Measurements from ENCODE around the gene SLC25A25. TPM values are rescaled to one million over a fixed set of nuclear protein-coding genes. Genes with fewer than 3 reads are reported as not detected.

SLC25A25 gene
- total and polyA plus RNA-seq, 2 donors (not counting 3 experiments of a cell fraction or from before 2014, with no cell fraction given) = 18.1 to 20.2 TPM

DNA sequence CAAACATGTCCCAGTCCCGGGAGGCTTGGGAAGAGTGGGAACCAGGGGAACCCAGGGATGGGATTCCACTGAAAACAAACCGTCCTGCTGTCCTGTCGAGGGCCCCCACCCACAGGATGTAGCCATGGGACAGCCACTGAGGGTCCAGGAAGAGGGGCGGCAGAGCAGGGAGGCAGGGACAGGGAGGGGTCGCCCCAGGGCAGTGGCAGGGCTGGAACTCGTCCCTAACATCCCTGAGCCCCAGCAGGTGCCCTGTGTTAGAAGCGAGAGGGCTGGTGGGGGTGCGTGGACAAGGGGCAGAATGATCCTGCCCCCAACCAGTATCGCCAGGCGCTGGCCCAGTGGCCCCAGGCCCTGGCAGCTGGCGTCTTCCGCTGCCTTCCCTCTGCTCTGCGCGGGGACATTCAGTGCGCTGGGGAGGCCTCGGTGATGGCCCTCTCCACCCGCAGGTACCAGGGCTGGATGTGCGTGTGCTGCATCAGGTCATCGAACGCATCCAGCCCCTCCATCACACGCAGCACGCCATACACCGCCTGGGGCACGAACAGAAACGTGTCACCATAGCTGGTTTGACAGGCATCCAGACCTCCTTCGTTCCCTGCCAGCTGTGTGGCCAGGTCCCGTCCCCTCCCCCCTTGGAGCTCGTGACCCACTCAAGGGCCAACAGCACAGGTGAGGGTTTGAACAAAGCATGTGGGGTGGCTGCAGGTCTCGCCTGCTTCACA is 52.9 kb downstream of the SLC25A25 start:
- no peaks in the 10 kb centered on the region for H3K9me3 ChIP-seq (replicated peaks; ENCODE audit: control insufficient read depth, insufficient read depth, low read length)
- no peak for DNase-seq (ENCODE audit: low read depth, low spot score)
- intact Hi-C loops (cut with micrococcal nuclease) = no loop called here
- ChIA-PET POLR2A (no interaction called here), CTCF (interaction anchor here (1.3 kb wide), 1 partner anchor 177 kb away, joined by 3 read pairs; no protein-coding TSS in a partner anchor)
- no peak overlapping the region for H3K9ac ChIP-seq (replicated peaks; ENCODE audit: extremely low read depth, insufficient read depth, low read length)
- dilution Hi-C loops (cut with MboI; ENCODE audit: extremely low pct_ligation_motif_present, low sequenced_read_pairs) = no loop called here
- no peak overlapping the region for H2AFZ ChIP-seq (ENCODE audit: low read depth, low read length)
- H3K79me2 ChIP-seq (ENCODE audit: control insufficient read depth, insufficient read depth, low read length) = peaks cover 2% of the 10 kb centered on the region
- no TSS peak for BruUV-seq (replicated peaks)
- H3K27ac ChIP-seq (ENCODE audit: insufficient read depth, low read depth, low read length) = no peak overlapping the region
- no peaks in the 10 kb centered on the region for H4K20me1 ChIP-seq (replicated peaks; ENCODE audit: control insufficient read depth, extremely low read depth, insufficient read depth, low read length)
- H3K36me3 ChIP-seq (ENCODE audit: control insufficient read depth in 2 of 2, extremely low read depth in 1 of 2, insufficient read depth in 2 of 2, low read length in 2 of 2) = peaks cover 0 to 16% of the 10 kb centered on the region in 2 experiments
- H3K4me2 ChIP-seq (ENCODE audit: insufficient read depth, low read length) = no peak overlapping the region
- TF ChIP-seq POLR2AphosphoS5 (IDR thresholded peaks at IDR 0.05; ENCODE audit: insufficient read depth, low read depth, low read length) (no peak), JUN (IDR thresholded peaks at IDR 0.05; ENCODE audit: borderline replicate concordance, insufficient read depth, insufficient read length, low read depth) (no peak), EZH2 (IDR thresholded peaks at IDR 0.05; ENCODE audit: borderline replicate concordance, low read depth, low read length, severe bottlenecking) (no peak), FOS (IDR thresholded peaks at IDR 0.05; ENCODE audit: borderline replicate concordance, insufficient read depth, low read length) (no peak), GATA2 (IDR thresholded peaks at IDR 0.05; ENCODE audit: insufficient read depth, insufficient read length, low read depth, low read length) (no peak), MYC (IDR thresholded peaks at IDR 0.05; ENCODE audit: low read depth, low read length) (no peak), POLR2A (IDR thresholded peaks at IDR 0.05; ENCODE audit: low read depth, low read length) (no peak)
- TF ChIP-seq, protein P1, sequence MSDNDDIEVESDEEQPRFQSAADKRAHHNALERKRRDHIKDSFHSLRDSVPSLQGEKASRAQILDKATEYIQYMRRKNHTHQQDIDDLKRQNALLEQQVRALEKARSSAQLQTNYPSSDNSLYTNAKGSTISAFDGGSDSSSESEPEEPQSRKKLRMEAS (IDR thresholded peaks at IDR 0.05; ENCODE audit: insufficient read depth, insufficient read length) = no peak
- TF ChIP-seq, protein P2, sequence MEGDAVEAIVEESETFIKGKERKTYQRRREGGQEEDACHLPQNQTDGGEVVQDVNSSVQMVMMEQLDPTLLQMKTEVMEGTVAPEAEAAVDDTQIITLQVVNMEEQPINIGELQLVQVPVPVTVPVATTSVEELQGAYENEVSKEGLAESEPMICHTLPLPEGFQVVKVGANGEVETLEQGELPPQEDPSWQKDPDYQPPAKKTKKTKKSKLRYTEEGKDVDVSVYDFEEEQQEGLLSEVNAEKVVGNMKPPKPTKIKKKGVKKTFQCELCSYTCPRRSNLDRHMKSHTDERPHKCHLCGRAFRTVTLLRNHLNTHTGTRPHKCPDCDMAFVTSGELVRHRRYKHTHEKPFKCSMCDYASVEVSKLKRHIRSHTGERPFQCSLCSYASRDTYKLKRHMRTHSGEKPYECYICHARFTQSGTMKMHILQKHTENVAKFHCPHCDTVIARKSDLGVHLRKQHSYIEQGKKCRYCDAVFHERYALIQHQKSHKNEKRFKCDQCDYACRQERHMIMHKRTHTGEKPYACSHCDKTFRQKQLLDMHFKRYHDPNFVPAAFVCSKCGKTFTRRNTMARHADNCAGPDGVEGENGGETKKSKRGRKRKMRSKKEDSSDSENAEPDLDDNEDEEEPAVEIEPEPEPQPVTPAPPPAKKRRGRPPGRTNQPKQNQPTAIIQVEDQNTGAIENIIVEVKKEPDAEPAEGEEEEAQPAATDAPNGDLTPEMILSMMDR (IDR thresholded peaks at IDR 0.05; ENCODE audit: extremely low read depth in 1 of 2, insufficient read depth in 1 of 2, low read depth in 1 of 2, low read length in 2 of 2) = no peak
- H3K9me1 ChIP-seq (replicated peaks; ENCODE audit: control insufficient read depth, extremely low read depth, insufficient read depth, low read length) = no peaks in the 10 kb centered on the region
- H3K4me1 ChIP-seq (ENCODE audit: control insufficient read depth, extremely low read depth, insufficient read depth, low read length) = peaks cover under 1% of the 10 kb centered on the region
- H3K4me3 ChIP-seq (replicated peaks in 1 of 3; ENCODE audit: insufficient read depth in 1 of 3, low read depth in 1 of 3, low read length in 3 of 3) = no peak overlapping the region
- no peak for FAIRE-seq
- H3K27me3 ChIP-seq (ENCODE audit: control insufficient read depth in 2 of 2, insufficient read depth in 2 of 2, low read length in 2 of 2) = no peaks in the 10 kb centered on the region

Measured in endothelial cell of umbilical vein (primary cell).